ENCODE data around the gene USP40. TPM values are rescaled to one million over a fixed set of nuclear protein-coding genes. Genes with fewer than 3 reads are reported as not detected.

Gene USP40
- total and polyA plus RNA-seq, 2 experiments from 2014 or later = 5.7 to 11.7 TPM

DNA sequence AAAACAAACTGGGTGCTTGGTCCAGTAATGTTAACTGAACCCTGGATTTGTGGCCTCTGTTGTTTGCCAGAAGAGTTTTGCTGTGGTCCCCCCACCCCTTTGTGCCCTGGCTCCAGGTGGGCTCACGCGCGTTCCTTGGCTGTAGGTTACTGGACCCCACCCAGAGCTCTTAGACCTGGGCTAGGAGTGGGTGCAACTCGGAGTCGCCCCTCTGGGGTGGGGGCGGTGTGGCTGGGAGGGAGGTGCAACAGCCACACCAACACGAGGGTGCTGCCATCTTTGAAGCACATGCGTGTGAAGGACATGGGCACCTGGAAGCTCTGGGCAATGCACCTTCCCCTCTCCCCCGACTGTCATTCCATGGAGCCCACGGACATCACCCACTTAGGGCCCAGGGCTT, 92.7 kb downstream of the USP40 start:
- no peak for ATAC-seq
- H3F3A ChIP-seq (replicated peaks; ENCODE audit: low read depth) = no peaks in the 10 kb centered on the region
- H3K36me3 Mint-ChIP-seq (ENCODE audit: low read depth) = peaks cover 24% of the 10 kb centered on the region
- H3K4me3 ChIP-seq = no peak overlapping the region
- no peak overlapping the region for H3K4me2 ChIP-seq
- H3K4me3 Mint-ChIP-seq = no peak overlapping the region
- no peak for DNase-seq (ENCODE audit: low spot score)
- H3K27ac Mint-ChIP-seq = no peak overlapping the region
- TF ChIP-seq ZNF462 (CRISPR knock-in tag; IDR thresholded peaks at IDR 0.05) (no peak), EZH2 (IDR thresholded peaks at IDR 0.05; ENCODE audit: low read depth, unreplicated experiment) (no peak), ETS1 (IDR thresholded peaks at IDR 0.05) (no peak)
- no peaks in the 10 kb centered on the region for H4K20me1 ChIP-seq (replicated peaks; ENCODE audit: insufficient read depth)
- H3K36me3 ChIP-seq (ENCODE audit: insufficient read depth) = no peaks in the 10 kb centered on the region
- H3K79me2 ChIP-seq (replicated peaks; ENCODE audit: insufficient read depth) = no peaks in the 10 kb centered on the region
- no peaks in the 10 kb centered on the region for H3K9me2 ChIP-seq (ENCODE audit: insufficient read depth)
- no peaks in the 10 kb centered on the region; the same call in 2 of the 3 replicates for H3K4me1 Mint-ChIP-seq
- H3K9me3 Mint-ChIP-seq = no peaks in the 10 kb centered on the region
- no peak overlapping the region for H2AFZ ChIP-seq
- no peaks in the 10 kb centered on the region for H3K4me1 ChIP-seq (ENCODE audit: insufficient read depth)
- H3K27me3 ChIP-seq (ENCODE audit: insufficient read depth) = no peaks in the 10 kb centered on the region
- H3K27me3 Mint-ChIP-seq (ENCODE audit: insufficient read depth, low read depth, poor library complexity) = peaks cover 2% of the 10 kb centered on the region
- H3K27ac ChIP-seq (ENCODE audit: low read depth) = no peak overlapping the region

- Histone ChIP-seq H3K27me3 (ENCODE audit: insufficient read depth) (no peaks in the 10 kb centered on the region), H3K9me2 (ENCODE audit: insufficient read depth) (no peaks in the 10 kb centered on the region), H3F3A (replicated peaks; ENCODE audit: low read depth) (no peaks in the 10 kb centered on the region), H3K4me3 (no peak overlapping the region), H3K79me2 (replicated peaks; ENCODE audit: insufficient read depth) (no peaks in the 10 kb centered on the region), H4K20me1 (replicated peaks; ENCODE audit: insufficient read depth) (no peaks in the 10 kb centered on the region), H3K4me1 (ENCODE audit: insufficient read depth) (no peaks in the 10 kb centered on the region), H3K27ac (ENCODE audit: low read depth) (no peak overlapping the region), H3K36me3 (ENCODE audit: insufficient read depth) (no peaks in the 10 kb centered on the region), H3K4me2 (no peak overlapping the region), H2AFZ (no peak overlapping the region)
- peaks cover 3% of the 10 kb centered on the region for H3K27me3 Mint-ChIP-seq (ENCODE audit: insufficient read depth, low read depth, poor library complexity)
- ATAC-seq = no peak
- H3K36me3 Mint-ChIP-seq (ENCODE audit: low read depth) = peaks cover 27% of the 10 kb centered on the region
- no peak for DNase-seq (ENCODE audit: low spot score)
- H3K27ac Mint-ChIP-seq = no peak overlapping the region
- H3K9me3 Mint-ChIP-seq = no peaks in the 10 kb centered on the region
- H3K4me3 Mint-ChIP-seq = no peak overlapping the region
- H3K4me1 Mint-ChIP-seq = no peaks in the 10 kb centered on the region; the same call in 2 of the 3 replicates
- TF ChIP-seq EZH2 (IDR thresholded peaks at IDR 0.05; ENCODE audit: low read depth, unreplicated experiment) (no peak), CTCF (conservative IDR thresholded peaks at IDR 0.05; ENCODE audit: low read depth in 2 of 2) (no peak), ZNF331 (CRISPR knock-in tag; IDR thresholded peaks at IDR 0.05; ENCODE audit: low read depth) (no peak), EZH2phosphoT487 (IDR thresholded peaks at IDR 0.05; ENCODE audit: unreplicated experiment) (no peak), ETS1 (IDR thresholded peaks at IDR 0.05) (no peak), STAT1 (IDR thresholded peaks at IDR 0.05; ENCODE audit: unreplicated experiment) (no peak), NANOG (IDR thresholded peaks at IDR 0.05; ENCODE audit: borderline replicate concordance) (no peak)
Measured at GRCh38 chr2:233473386-233473791, 93.2 kb downstream of the USP40 start.

Measured in GM23338 (cell line).